SK-N-SH treated with all-trans-retinoic acid at 6 μM for 48 hours (cell line): Measurements from ENCODE around the gene GARNL3.

Source experiments
- ATAC-seq: fragments of 200-7000 bp; cut with Tn5 transposase; 3 replicates; pipeline ENCODE4 v1.9.1; 2020; ENCODE audit warnings: mild to moderate bottlenecking, moderate library complexity
- ARNTL ChIP-seq: fragments of 450-650 bp; formaldehyde crosslinking; IDR thresholded peaks from 2 replicates; pipeline ENCODE4 v1.5.0; 2020; ENCODE audit warnings: low read depth, mild to moderate bottlenecking, moderate library complexity, borderline replicate concordance
- BACH2 ChIP-seq: fragments of 250-450 bp; sonication (Bioruptor Pico); IDR thresholded peaks from 2 replicates; pipeline ENCODE4 v1.9.0; 2021; ENCODE audit warnings: mild to moderate bottlenecking, borderline replicate concordance
- CREB5 ChIP-seq: fragments of 250-450 bp; sonication (Bioruptor Pico); IDR thresholded peaks from 2 replicates; pipeline ENCODE4 v1.5.1; 2020; ENCODE audit warnings: low read depth, mild to moderate bottlenecking, moderate library complexity
- CSDC2 ChIP-seq: fragments of 250-450 bp; sonication (Bioruptor Pico); IDR thresholded peaks from 2 replicates; pipeline ENCODE4 v1.5.0; 2020; ENCODE audit warnings: mild to moderate bottlenecking, moderate library complexity
- CSRNP3 ChIP-seq: fragments of 250-450 bp; sonication (Bioruptor Pico); IDR thresholded peaks from 2 replicates; pipeline ENCODE4 v1.5.1; 2021; ENCODE audit warnings: mild to moderate bottlenecking, moderate library complexity
- ESRRG ChIP-seq: fragments of 250-450 bp; sonication (Bioruptor Pico); IDR thresholded peaks from 2 replicates; pipeline ENCODE4 v1.6.1; 2021; ENCODE audit warnings: mild to moderate bottlenecking
- GLIS3 ChIP-seq: fragments of 250-450 bp; sonication (Bioruptor Pico); IDR thresholded peaks from 2 replicates; pipeline ENCODE4 v1.5.0; 2020; ENCODE audit warnings: mild to moderate bottlenecking, moderate library complexity
- ISL1 ChIP-seq: fragments of 250-450 bp; sonication (Bioruptor Pico); IDR thresholded peaks from 2 replicates; pipeline ENCODE4 v2.1.2; 2022; ENCODE audit warnings: mild to moderate bottlenecking, moderate library complexity
- OSR1 ChIP-seq: fragments of 250-450 bp; sonication (Bioruptor Pico); IDR thresholded peaks from 2 replicates; pipeline ENCODE4 v1.8.0; 2022; ENCODE audit warnings: moderate library complexity, mild to moderate bottlenecking, inconsistent platforms
- PATZ1 ChIP-seq: fragments of 250-450 bp; sonication (Bioruptor Pico); IDR thresholded peaks from 2 replicates; pipeline ENCODE4 v1.8.0; 2020; ENCODE audit warnings: mild to moderate bottlenecking, moderate library complexity, borderline replicate concordance
- POU6F1 ChIP-seq: fragments of 250-450 bp; sonication (Bioruptor Pico); IDR thresholded peaks from 2 replicates; pipeline ENCODE4 v1.8.0; 2021; ENCODE audit warnings: low read depth, mild to moderate bottlenecking, moderate library complexity, borderline replicate concordance
- PPARA ChIP-seq: fragments of 250-450 bp; sonication (Bioruptor Pico); IDR thresholded peaks from 2 replicates; pipeline ENCODE4 v1.5.0; 2020; ENCODE audit warnings: mild to moderate bottlenecking, borderline replicate concordance
- RARB ChIP-seq: fragments of 250-450 bp; sonication (Bioruptor Pico); IDR thresholded peaks from 2 replicates; pipeline ENCODE4 v1.8.0; 2021; ENCODE audit warnings: mild to moderate bottlenecking, moderate library complexity
- SNAI2 ChIP-seq: fragments of 250-450 bp; sonication (Bioruptor Pico); IDR thresholded peaks from 2 replicates; pipeline ENCODE4 v1.5.0; 2020; ENCODE audit warnings: mild to moderate bottlenecking, moderate library complexity
- TCF4 ChIP-seq: fragments of 250-450 bp; sonication (Bioruptor Pico); IDR thresholded peaks from 2 replicates; pipeline ENCODE4 v1.8.0; 2021; ENCODE audit warnings: mild to moderate bottlenecking, moderate library complexity, borderline replicate concordance
- TOX ChIP-seq: fragments of 250-450 bp; sonication (Bioruptor Pico); IDR thresholded peaks from 2 replicates; pipeline ENCODE4 v1.8.0; 2021; ENCODE audit warnings: mild to moderate bottlenecking, moderate library complexity, borderline replicate concordance
- TSHZ2 ChIP-seq: fragments of 250-450 bp; sonication (Bioruptor Pico); IDR thresholded peaks from 2 replicates; pipeline ENCODE4 v1.5.0; 2020; ENCODE audit warnings: mild to moderate bottlenecking, moderate library complexity
- ZC3H10 ChIP-seq: fragments of 250-450 bp; sonication (Bioruptor Pico); IDR thresholded peaks from 2 replicates; pipeline ENCODE4 v1.5.1; 2021; ENCODE audit warnings: mild to moderate bottlenecking, moderate library complexity
- ZFP3 ChIP-seq: fragments of 250-450 bp; sonication (Bioruptor Pico); IDR thresholded peaks from 2 replicates; pipeline ENCODE4 v1.5.0; 2020; ENCODE audit warnings: mild to moderate bottlenecking, moderate library complexity
- ZFP30 ChIP-seq: fragments of 450-650 bp; formaldehyde crosslinking; IDR thresholded peaks from 2 replicates; pipeline ENCODE4 v1.5.0; 2022; ENCODE audit warnings: mild to moderate bottlenecking, moderate library complexity
- ZNF70 ChIP-seq: fragments of 450-650 bp; formaldehyde crosslinking; IDR thresholded peaks from 2 replicates; pipeline ENCODE4 v1.5.0; 2020; ENCODE audit warnings: mild to moderate bottlenecking, moderate library complexity

The GARNL3 gene

GRCh38 chr9:127229691-127230417 lies 34.7 kb upstream of the GARNL3 start:
- TF ChIP-seq TOX (CRISPR knock-in tag) (no peak), CSRNP3 (CRISPR knock-in tag) (no peak), SNAI2 (no peak), ZC3H10 (CRISPR knock-in tag) (no peak), ZFP30 (no peak), ZFP3 (no peak), ESRRG (CRISPR knock-in tag) (no peak), PPARA (no peak), OSR1 (CRISPR knock-in tag) (no peak), TSHZ2 (CRISPR knock-in tag) (no peak), ZNF70 (CRISPR knock-in tag) (no peak), CREB5 (CRISPR knock-in tag) (no peak), CSDC2 (CRISPR knock-in tag) (no peak), RARB (CRISPR knock-in tag) (no peak), GLIS3 (CRISPR knock-in tag) (no peak), ISL1 (no peak), ARNTL (CRISPR knock-in tag) (no peak), TCF4 (CRISPR knock-in tag) (no peak)
- ATAC-seq = no peak

GRCh38 chr9:127231666-127232065 lies 32.9 kb upstream of the GARNL3 start:
- no peak for ATAC-seq
- TF ChIP-seq BACH2 (CRISPR knock-in tag) (no peak), OSR1 (CRISPR knock-in tag) (no peak), ZFP30 (no peak), TCF4 (CRISPR knock-in tag) (no peak), ZC3H10 (CRISPR knock-in tag) (no peak)

GRCh38 chr9:127232833-127233549 lies 31.6 kb upstream of the GARNL3 start:
- peak; percentile 16; the same call in 1 of the 3 replicates for ATAC-seq
- no peak for TF ChIP-seq POU6F1 (CRISPR knock-in tag)
- no peak for TF ChIP-seq PATZ1 (CRISPR knock-in tag)
- no peak for TF ChIP-seq CSRNP3 (CRISPR knock-in tag)
- no peak for TF ChIP-seq OSR1 (CRISPR knock-in tag)
- TF ChIP-seq, all 23 proteins: peak for 0
